HCT116 (cell line): ENCODE data around the gene PRR12. TPM values are rescaled to one million over a fixed set of nuclear protein-coding genes. Genes with fewer than 3 reads are reported as not detected.

ENCODE experiments used
- ATAC-seq: fragments of 200-7000 bp; cut with Tn5 transposase; 2 replicates; pipeline ENCODE4 v1.9.1; 2020; ENCODE audit warnings: mild to moderate bottlenecking, moderate library complexity
- BruUV-seq: library from RNA; stranded (reverse); fragments of 400-500 nt; replicated peaks from 2 replicates; lab custom pipeline; 2021; lab: Mats Ljungman, UMichigan
- CTCF ChIA-PET: fragments of 300-600 bp; sonication (Branson Sonifier 250); formaldehyde crosslinking; loops from one replicate; lab custom pipeline; 2021; ENCODE audit warnings: antibody characterized with exemption; lab: Charles Lee
- POLR2A ChIA-PET: fragments of 300-600, 350-600 bp; sonication (Branson Sonifier 250); formaldehyde crosslinking; loops from one replicate; lab custom pipeline; 2021; ENCODE audit warnings: antibody characterized with exemption; lab: Charles Lee
- RAD21 ChIA-PET, 2 experiments: fragments of 300-600 bp; sonication (Branson Sonifier 250); formaldehyde crosslinking; loops; one replicate each; lab custom pipeline; 2023; ENCODE audit warnings: low total read pairs in 2 of 2; ENCODE audit not compliant: uncharacterized antibody in 2 of 2, unreplicated experiment in 2 of 2, low non-redundant PET in 1 of 2; lab: Charles Lee
- DNase-seq: peaks from one replicate; pipeline ENCODE4 v3.0.0-alpha.2; 2010; ENCODE audit warnings: low read depth, low spot score
- H2AFZ ChIP-seq: fragments of 200-600 bp; shearing (Covaris generic), sonication (generic); 2 replicates; pipeline ENCODE4 v1.6.1; 2017; ENCODE audit warnings: low read depth, mixed run types, mixed read lengths, antibody characterized with exemption, low read length; ENCODE audit not compliant: poor library complexity, severe bottlenecking
- H3K27ac ChIP-seq: 2 replicates; pipeline ENCODE4 v1.5.1; 2012; ENCODE audit warnings: low read depth, low read length
- H3K27me3 ChIP-seq: fragments of 200-600 bp; sonication (generic); 2 replicates; pipeline ENCODE4 v1.6.1; 2016; ENCODE audit warnings: mixed run types, low read length, mixed read lengths; ENCODE audit not compliant: insufficient read depth
- H3K36me3 ChIP-seq, 2 experiments: fragments of 200-500 bp in 1 of 2; fragments of 200-600 bp in 1 of 2; sonication (Bioruptor generic) in 1 of 2; sonication (generic) in 1 of 2; 2 replicates each; pipeline versions ENCODE4 v1.5.1 to v1.6.1; 2014 to 2016; ENCODE audit warnings: low read length in 2 of 2, inconsistent platforms in 1 of 2, mixed read lengths in 1 of 2, mixed run types in 1 of 2; ENCODE audit not compliant: insufficient read depth in 2 of 2, control insufficient read depth in 1 of 2
- H3K4me1 ChIP-seq, 2 experiments: fragments of 200-600 bp in 1 of 2; sonication (generic) in 1 of 2; 2 replicates each; pipeline versions ENCODE4 v1.5.1 to v1.6.1; 2012 to 2017; ENCODE audit warnings: low read length in 2 of 2, inconsistent platforms in 1 of 2, mild to moderate bottlenecking in 1 of 2, mixed read lengths in 1 of 2, mixed run types in 1 of 2, moderate library complexity in 1 of 2; ENCODE audit not compliant: insufficient read depth in 2 of 2, control insufficient read depth in 1 of 2
- H3K4me2 ChIP-seq: fragments of 200-600 bp; sonication (generic); 2 replicates; pipeline ENCODE4 v1.6.1; 2017; ENCODE audit warnings: mixed run types, low read length, mixed read lengths
- H3K4me3 ChIP-seq, 2 experiments: fragments of 200-600 bp in 1 of 2; sonication (generic) in 1 of 2; replicated peaks in 1 of 2; 2 replicates each; pipeline ENCODE4 v1.5.1; 2011 to 2016; ENCODE audit warnings: low read length in 2 of 2, control low read depth in 1 of 2, low read depth in 1 of 2, mild to moderate bottlenecking in 1 of 2, mixed read lengths in 1 of 2, mixed run types in 1 of 2
- H3K79me2 ChIP-seq: fragments of 200-600 bp; sonication (generic); 2 replicates; pipeline ENCODE4 v1.6.1; 2017; ENCODE audit warnings: mild to moderate bottlenecking, mixed run types, low read length, moderate library complexity, mixed read lengths; ENCODE audit not compliant: insufficient read depth
- H3K9ac ChIP-seq: fragments of 200-600 bp; sonication (generic); 2 replicates; pipeline ENCODE4 v1.6.1; 2016; ENCODE audit warnings: low read length, mixed read lengths
- H3K9me2 ChIP-seq: fragments of 200-600 bp; sonication (generic), shearing (Covaris generic); 2 replicates; pipeline ENCODE4 v1.6.1; 2017; ENCODE audit warnings: mixed run types, mild to moderate bottlenecking, moderate library complexity; ENCODE audit not compliant: insufficient read depth
- H3K9me3 ChIP-seq, 2 experiments: fragments of 200-500 bp in 1 of 2; fragments of 200-600 bp in 1 of 2; sonication (Bioruptor generic) in 1 of 2; sonication (generic) in 1 of 2; 2 replicates each; pipeline ENCODE4 v1.6.1; 2014 to 2017; ENCODE audit warnings: low read length in 2 of 2, mixed read lengths in 2 of 2, inconsistent platforms in 1 of 2, low read depth in 1 of 2, mild to moderate bottlenecking in 1 of 2, mixed run types in 1 of 2, moderate library complexity in 1 of 2; ENCODE audit not compliant: control insufficient read depth in 1 of 2, insufficient read depth in 1 of 2
- H4K20me1 ChIP-seq: fragments of 200-600 bp; sonication (generic), shearing (Covaris generic); 2 replicates; pipeline ENCODE4 v1.6.1; 2017; ENCODE audit warnings: mixed run types, mild to moderate bottlenecking, moderate library complexity; ENCODE audit not compliant: insufficient read depth
- CBX3 ChIP-seq: IDR thresholded peaks from 2 replicates; pipeline ENCODE4 v1.6.1; 2012; ENCODE audit warnings: low read depth
- CTCF ChIP-seq, 3 experiments: fragments of 200-600 bp in 1 of 3; sonication (generic) in 1 of 3; IDR thresholded peaks in 2 of 3; conservative IDR thresholded peaks in 1 of 3; 2 replicates each; pipeline ENCODE4 v1.5.1; 2012 to 2017; ENCODE audit warnings: low read depth in 2 of 3, low read length in 2 of 3, antibody characterized with exemption in 1 of 3, borderline replicate concordance in 1 of 3, control low read depth in 1 of 3, mild to moderate bottlenecking in 1 of 3, mixed read lengths in 1 of 3, mixed run types in 1 of 3, moderate library complexity in 1 of 3; ENCODE audit not compliant: insufficient read depth in 1 of 3
- EGR1 ChIP-seq: IDR thresholded peaks from 2 replicates; pipeline ENCODE4 v1.6.1; 2012; ENCODE audit warnings: low read depth
- ELF1 ChIP-seq: IDR thresholded peaks from 2 replicates; pipeline ENCODE4 v1.6.1; 2012; ENCODE audit warnings: low read depth, borderline replicate concordance
- EZH2 ChIP-seq: fragments of 200-600 bp; sonication (generic); IDR thresholded peaks from 2 replicates; pipeline ENCODE4 v1.6.1; 2017; ENCODE audit warnings: antibody characterized with exemption, mixed run types
- EZH2phosphoT487 ChIP-seq: fragments of 200-600 bp; IDR thresholded peaks from 2 replicates; pipeline ENCODE4 v1.6.1; 2018; ENCODE audit warnings: antibody characterized with exemption, borderline replicate concordance
- FOSL1 ChIP-seq: IDR thresholded peaks from 2 replicates; pipeline ENCODE4 v1.6.1; 2012; ENCODE audit warnings: low read depth
- JUND ChIP-seq: IDR thresholded peaks from 2 replicates; pipeline ENCODE4 v1.6.1; 2012
- POLR2A ChIP-seq: IDR thresholded peaks from 2 replicates; pipeline ENCODE4 v1.7.0; 2011; ENCODE audit warnings: borderline replicate concordance; ENCODE audit not compliant: insufficient read depth, insufficient read length; ENCODE audit errors: extremely low read depth
- POLR2AphosphoS5 ChIP-seq: IDR thresholded peaks from 2 replicates; pipeline ENCODE4 v1.6.1; 2011; ENCODE audit warnings: mild to moderate bottlenecking, low read depth, low read length, moderate library complexity
- REST ChIP-seq: IDR thresholded peaks from 2 replicates; pipeline ENCODE4 v1.6.1; 2012; ENCODE audit warnings: low read depth
- TCF7L2 ChIP-seq: IDR thresholded peaks from 2 replicates; pipeline ENCODE4 v1.7.0; 2011; ENCODE audit warnings: borderline replicate concordance, inconsistent platforms; ENCODE audit not compliant: insufficient read depth, insufficient read length; ENCODE audit errors: extremely low read depth
- YY1 ChIP-seq: IDR thresholded peaks from 2 replicates; pipeline ENCODE4 v1.6.1; 2011; ENCODE audit warnings: low read length, low read depth, moderate library complexity, mild to moderate bottlenecking; ENCODE audit not compliant: insufficient replicate concordance; ENCODE audit errors: extremely low read depth
- ZBTB33 ChIP-seq: IDR thresholded peaks from 2 replicates; pipeline ENCODE4 v1.6.1; 2011; ENCODE audit warnings: mild to moderate bottlenecking, low read length, moderate library complexity; ENCODE audit not compliant: insufficient replicate concordance; ENCODE audit errors: extremely low read depth
- ZFX ChIP-seq: fragments of 450-650 bp; IDR thresholded peaks from 2 replicates; pipeline ENCODE4 v1.6.1; 2017
- ZNF274 ChIP-seq: fragments of 200-500 bp; sonication (Bioruptor generic); IDR thresholded peaks from 2 replicates; pipeline ENCODE4 v1.6.1; 2014; ENCODE audit warnings: mild to moderate bottlenecking, low read depth, low read length, inconsistent platforms
- intact Hi-C: fragments of 100-400 bp; cut with micrococcal nuclease; formaldehyde crosslinking; loops from 2 replicates; pipeline ENCODE4 v1.10.0; 2022
- total RNA-seq: library from RNA; stranded (reverse); gene quantifications from one replicate; pipeline ENCODE4 v1.2.1, GENCODE V29; 2021; ENCODE audit not compliant: unreplicated experiment

PRR12 gene
- total RNA-seq, 1 experiment from 2014 or later: 26.9 TPM

- intact Hi-C loops: no loop called here
- no peak for ATAC-seq
- ChIA-PET POLR2A (no interaction called here), CTCF (no interaction called here), RAD21 (no interaction called here)
- no peaks in the 10 kb centered on the region for H3K9me2 ChIP-seq
- H3K27ac ChIP-seq: no peak overlapping the region
- DNase-seq: no peak
- H3K27me3 ChIP-seq: no peaks in the 10 kb centered on the region
- no peak overlapping the region for H3K4me3 ChIP-seq
- no peaks in the 10 kb centered on the region for H4K20me1 ChIP-seq
- H3K4me2 ChIP-seq: no peak overlapping the region
- H3K9ac ChIP-seq: no peak overlapping the region
- BruUV-seq: no TSS peak
- H3K9me3 ChIP-seq: no peaks in the 10 kb centered on the region
- H3K79me2 ChIP-seq: no peaks in the 10 kb centered on the region
- H2AFZ ChIP-seq: no peak overlapping the region
- TF ChIP-seq JUND (no peak), CBX3 (no peak), CTCF (IDR thresholded peaks at IDR 0.05 in 2 of 3, conservative IDR thresholded peaks at IDR 0.05 in 1 of 3; ENCODE audit: borderline replicate concordance in 1 of 3, insufficient read depth in 1 of 3, low read depth in 2 of 3, low read length in 2 of 3) (no peak), YY1 (no peak), FOSL1 (no peak), ELF1 (no peak), TCF7L2 (no peak), POLR2A (no peak), EGR1 (no peak), ZNF274 (no peak), ZBTB33 (no peak), REST (no peak), POLR2AphosphoS5 (no peak), EZH2phosphoT487 (no peak), ZFX (no peak), EZH2 (no peak)
- peaks cover 3 to 14% of the 10 kb centered on the region in 2 experiments; a peak in 3 of 4 replicates for H3K4me1 ChIP-seq
- H3K36me3 ChIP-seq: no peaks in the 10 kb centered on the region
Observed at GRCh38 chr19:49542446-49542845, 48.5 kb upstream of the PRR12 start.
